SU-DHL-6 (cell line): ENCODE measurements around the gene AARS2.

ENCODE experiments used
- EZH2phosphoT487 ChIP-seq: fragments of 200-600 bp; sonication (generic), shearing (Covaris generic); conservative IDR thresholded peaks from 2 replicates; pipeline ENCODE4 v1.6.1; 2018; ENCODE audit warnings: mild to moderate bottlenecking, antibody characterized with exemption, low read length, moderate library complexity, mixed read lengths
- TF ChIP-seq, protein P1 (sequence below): fragments of 200-600 bp; sonication (generic); IDR thresholded peaks from one replicate; pipeline ENCODE4 v1.5.1; 2017; ENCODE audit warnings: antibody characterized with exemption, mild to moderate bottlenecking, low read length, moderate library complexity; ENCODE audit not compliant: insufficient read depth, poor library complexity, severe bottlenecking

DNA sequence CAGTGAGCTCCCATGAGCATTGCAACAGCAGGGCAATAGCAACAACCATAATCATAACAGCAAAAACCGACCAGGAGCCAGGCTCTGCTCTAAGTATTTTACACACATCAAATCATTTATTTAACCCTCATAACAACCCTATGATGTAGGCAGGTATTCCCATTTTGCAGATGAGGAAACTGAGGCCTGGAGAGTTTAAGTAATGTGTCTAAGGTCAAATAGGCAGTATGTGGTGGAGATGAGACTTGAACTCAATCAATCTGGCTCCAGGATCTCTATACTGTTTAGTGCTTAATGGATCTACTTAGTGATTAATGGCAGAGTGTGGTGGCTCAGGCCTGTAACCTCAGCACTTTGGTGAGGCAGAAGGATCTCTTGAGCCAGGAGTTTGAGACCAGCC lies 39.5 kb downstream of the AARS2 start:
- TF ChIP-seq, protein P1, sequence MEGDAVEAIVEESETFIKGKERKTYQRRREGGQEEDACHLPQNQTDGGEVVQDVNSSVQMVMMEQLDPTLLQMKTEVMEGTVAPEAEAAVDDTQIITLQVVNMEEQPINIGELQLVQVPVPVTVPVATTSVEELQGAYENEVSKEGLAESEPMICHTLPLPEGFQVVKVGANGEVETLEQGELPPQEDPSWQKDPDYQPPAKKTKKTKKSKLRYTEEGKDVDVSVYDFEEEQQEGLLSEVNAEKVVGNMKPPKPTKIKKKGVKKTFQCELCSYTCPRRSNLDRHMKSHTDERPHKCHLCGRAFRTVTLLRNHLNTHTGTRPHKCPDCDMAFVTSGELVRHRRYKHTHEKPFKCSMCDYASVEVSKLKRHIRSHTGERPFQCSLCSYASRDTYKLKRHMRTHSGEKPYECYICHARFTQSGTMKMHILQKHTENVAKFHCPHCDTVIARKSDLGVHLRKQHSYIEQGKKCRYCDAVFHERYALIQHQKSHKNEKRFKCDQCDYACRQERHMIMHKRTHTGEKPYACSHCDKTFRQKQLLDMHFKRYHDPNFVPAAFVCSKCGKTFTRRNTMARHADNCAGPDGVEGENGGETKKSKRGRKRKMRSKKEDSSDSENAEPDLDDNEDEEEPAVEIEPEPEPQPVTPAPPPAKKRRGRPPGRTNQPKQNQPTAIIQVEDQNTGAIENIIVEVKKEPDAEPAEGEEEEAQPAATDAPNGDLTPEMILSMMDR, result no peak
- TF ChIP-seq EZH2phosphoT487, result no peak
